HCT116 (cell line): ENCODE data around the gene SOD3. TPM values are rescaled to one million over a fixed set of nuclear protein-coding genes. Genes with fewer than 3 reads are reported as not detected.

Experiments
- ATAC-seq: fragments of 200-7000 bp; cut with Tn5 transposase; 2 replicates; pipeline ENCODE4 v1.9.1; 2020; ENCODE audit warnings: mild to moderate bottlenecking, moderate library complexity
- BruUV-seq: library from RNA; stranded (reverse); fragments of 400-500 nt; replicated peaks from 2 replicates; lab custom pipeline; 2021; lab: Mats Ljungman, UMichigan
- CTCF ChIA-PET: fragments of 300-600 bp; sonication (Branson Sonifier 250); formaldehyde crosslinking; loops from one replicate; lab custom pipeline; 2021; ENCODE audit warnings: antibody characterized with exemption; lab: Charles Lee
- POLR2A ChIA-PET: fragments of 300-600, 350-600 bp; sonication (Branson Sonifier 250); formaldehyde crosslinking; loops from one replicate; lab custom pipeline; 2021; ENCODE audit warnings: antibody characterized with exemption; lab: Charles Lee
- RAD21 ChIA-PET, 2 experiments: fragments of 300-600 bp; sonication (Branson Sonifier 250); formaldehyde crosslinking; loops; one replicate each; lab custom pipeline; 2023; ENCODE audit warnings: low total read pairs in 2 of 2; ENCODE audit not compliant: uncharacterized antibody in 2 of 2, unreplicated experiment in 2 of 2, low non-redundant PET in 1 of 2; lab: Charles Lee
- DNase-seq: peaks from one replicate; pipeline ENCODE4 v3.0.0-alpha.2; 2010; ENCODE audit warnings: low read depth, low spot score
- H2AFZ ChIP-seq: fragments of 200-600 bp; shearing (Covaris generic), sonication (generic); 2 replicates; pipeline ENCODE4 v1.6.1; 2017; ENCODE audit warnings: low read depth, mixed run types, mixed read lengths, antibody characterized with exemption, low read length; ENCODE audit not compliant: poor library complexity, severe bottlenecking
- H3K27ac ChIP-seq: 2 replicates; pipeline ENCODE4 v1.5.1; 2012; ENCODE audit warnings: low read depth, low read length
- H3K27me3 ChIP-seq: fragments of 200-600 bp; sonication (generic); 2 replicates; pipeline ENCODE4 v1.6.1; 2016; ENCODE audit warnings: mixed run types, low read length, mixed read lengths; ENCODE audit not compliant: insufficient read depth
- H3K36me3 ChIP-seq, 2 experiments: fragments of 200-500 bp in 1 of 2; fragments of 200-600 bp in 1 of 2; sonication (Bioruptor generic) in 1 of 2; sonication (generic) in 1 of 2; 2 replicates each; pipeline versions ENCODE4 v1.5.1 to v1.6.1; 2014 to 2016; ENCODE audit warnings: low read length in 2 of 2, inconsistent platforms in 1 of 2, mixed read lengths in 1 of 2, mixed run types in 1 of 2; ENCODE audit not compliant: insufficient read depth in 2 of 2, control insufficient read depth in 1 of 2
- H3K4me1 ChIP-seq, 2 experiments: fragments of 200-600 bp in 1 of 2; sonication (generic) in 1 of 2; 2 replicates each; pipeline versions ENCODE4 v1.5.1 to v1.6.1; 2012 to 2017; ENCODE audit warnings: low read length in 2 of 2, inconsistent platforms in 1 of 2, mild to moderate bottlenecking in 1 of 2, mixed read lengths in 1 of 2, mixed run types in 1 of 2, moderate library complexity in 1 of 2; ENCODE audit not compliant: insufficient read depth in 2 of 2, control insufficient read depth in 1 of 2
- H3K4me2 ChIP-seq: fragments of 200-600 bp; sonication (generic); 2 replicates; pipeline ENCODE4 v1.6.1; 2017; ENCODE audit warnings: mixed run types, low read length, mixed read lengths
- H3K4me3 ChIP-seq, 2 experiments: fragments of 200-600 bp in 1 of 2; sonication (generic) in 1 of 2; replicated peaks in 1 of 2; 2 replicates each; pipeline ENCODE4 v1.5.1; 2011 to 2016; ENCODE audit warnings: low read length in 2 of 2, control low read depth in 1 of 2, low read depth in 1 of 2, mild to moderate bottlenecking in 1 of 2, mixed read lengths in 1 of 2, mixed run types in 1 of 2
- H3K79me2 ChIP-seq: fragments of 200-600 bp; sonication (generic); 2 replicates; pipeline ENCODE4 v1.6.1; 2017; ENCODE audit warnings: mild to moderate bottlenecking, mixed run types, low read length, moderate library complexity, mixed read lengths; ENCODE audit not compliant: insufficient read depth
- H3K9ac ChIP-seq: fragments of 200-600 bp; sonication (generic); 2 replicates; pipeline ENCODE4 v1.6.1; 2016; ENCODE audit warnings: low read length, mixed read lengths
- H3K9me2 ChIP-seq: fragments of 200-600 bp; sonication (generic), shearing (Covaris generic); 2 replicates; pipeline ENCODE4 v1.6.1; 2017; ENCODE audit warnings: mixed run types, mild to moderate bottlenecking, moderate library complexity; ENCODE audit not compliant: insufficient read depth
- H3K9me3 ChIP-seq, 2 experiments: fragments of 200-500 bp in 1 of 2; fragments of 200-600 bp in 1 of 2; sonication (Bioruptor generic) in 1 of 2; sonication (generic) in 1 of 2; 2 replicates each; pipeline ENCODE4 v1.6.1; 2014 to 2017; ENCODE audit warnings: low read length in 2 of 2, mixed read lengths in 2 of 2, inconsistent platforms in 1 of 2, low read depth in 1 of 2, mild to moderate bottlenecking in 1 of 2, mixed run types in 1 of 2, moderate library complexity in 1 of 2; ENCODE audit not compliant: control insufficient read depth in 1 of 2, insufficient read depth in 1 of 2
- H4K20me1 ChIP-seq: fragments of 200-600 bp; sonication (generic), shearing (Covaris generic); 2 replicates; pipeline ENCODE4 v1.6.1; 2017; ENCODE audit warnings: mixed run types, mild to moderate bottlenecking, moderate library complexity; ENCODE audit not compliant: insufficient read depth
- ATF3 ChIP-seq: IDR thresholded peaks from 2 replicates; pipeline ENCODE4 v1.6.1; 2012
- CBX3 ChIP-seq: IDR thresholded peaks from 2 replicates; pipeline ENCODE4 v1.6.1; 2012; ENCODE audit warnings: low read depth
- CEBPB ChIP-seq: IDR thresholded peaks from 2 replicates; pipeline ENCODE4 v1.6.1; 2012; ENCODE audit warnings: low read depth
- CTCF ChIP-seq, 3 experiments: fragments of 200-600 bp in 1 of 3; sonication (generic) in 1 of 3; IDR thresholded peaks in 2 of 3; conservative IDR thresholded peaks in 1 of 3; 2 replicates each; pipeline ENCODE4 v1.5.1; 2012 to 2017; ENCODE audit warnings: low read depth in 2 of 3, low read length in 2 of 3, antibody characterized with exemption in 1 of 3, borderline replicate concordance in 1 of 3, control low read depth in 1 of 3, mild to moderate bottlenecking in 1 of 3, mixed read lengths in 1 of 3, mixed run types in 1 of 3, moderate library complexity in 1 of 3; ENCODE audit not compliant: insufficient read depth in 1 of 3
- EZH2phosphoT487 ChIP-seq: fragments of 200-600 bp; IDR thresholded peaks from 2 replicates; pipeline ENCODE4 v1.6.1; 2018; ENCODE audit warnings: antibody characterized with exemption, borderline replicate concordance
- JUND ChIP-seq: IDR thresholded peaks from 2 replicates; pipeline ENCODE4 v1.6.1; 2012
- POLR2A ChIP-seq: IDR thresholded peaks from 2 replicates; pipeline ENCODE4 v1.7.0; 2011; ENCODE audit warnings: borderline replicate concordance; ENCODE audit not compliant: insufficient read depth, insufficient read length; ENCODE audit errors: extremely low read depth
- RAD21 ChIP-seq: IDR thresholded peaks from 2 replicates; pipeline ENCODE4 v1.6.1; 2012; ENCODE audit warnings: low read depth, mild to moderate bottlenecking
- SIN3A ChIP-seq: IDR thresholded peaks from 2 replicates; pipeline ENCODE4 v1.6.1; 2012; ENCODE audit warnings: low read depth
- SP1 ChIP-seq: IDR thresholded peaks from 2 replicates; pipeline ENCODE4 v1.6.1; 2012; ENCODE audit warnings: low read depth
- SRF ChIP-seq: IDR thresholded peaks from 2 replicates; pipeline ENCODE4 v1.6.1; 2012; ENCODE audit warnings: low read depth
- YY1 ChIP-seq: IDR thresholded peaks from 2 replicates; pipeline ENCODE4 v1.6.1; 2011; ENCODE audit warnings: low read length, low read depth, moderate library complexity, mild to moderate bottlenecking; ENCODE audit not compliant: insufficient replicate concordance; ENCODE audit errors: extremely low read depth
- ZBTB33 ChIP-seq: IDR thresholded peaks from 2 replicates; pipeline ENCODE4 v1.6.1; 2011; ENCODE audit warnings: mild to moderate bottlenecking, low read length, moderate library complexity; ENCODE audit not compliant: insufficient replicate concordance; ENCODE audit errors: extremely low read depth
- ZFX ChIP-seq: fragments of 450-650 bp; IDR thresholded peaks from 2 replicates; pipeline ENCODE4 v1.6.1; 2017
- ZNF274 ChIP-seq: fragments of 200-500 bp; sonication (Bioruptor generic); IDR thresholded peaks from 2 replicates; pipeline ENCODE4 v1.6.1; 2014; ENCODE audit warnings: mild to moderate bottlenecking, low read depth, low read length, inconsistent platforms
- intact Hi-C: fragments of 100-400 bp; cut with micrococcal nuclease; formaldehyde crosslinking; loops from 2 replicates; pipeline ENCODE4 v1.10.0; 2022
- total RNA-seq: library from RNA; stranded (reverse); gene quantifications from one replicate; pipeline ENCODE4 v1.2.1, GENCODE V29; 2021; ENCODE audit not compliant: unreplicated experiment

SOD3 gene
- total RNA-seq, 1 experiment from 2014 or later: 0.25 TPM

GRCh38 chr4:24770667-24771066 lies 24.7 kb upstream of the SOD3 start:
- CTCF ChIA-PET: no interaction called here
- TF ChIP-seq EZH2phosphoT487 (no peak), POLR2A (no peak), SRF (no peak), YY1 (no peak), CEBPB (no peak), SP1 (no peak), ZNF274 (no peak), CBX3 (no peak), ATF3 (no peak)
- TF ChIP-seq, all 23 proteins: peak for 0

GRCh38 chr4:24771241-24771640 lies 24.1 kb upstream of the SOD3 start:
- BruUV-seq: no TSS peak
- no peak for DNase-seq
- no peak for TF ChIP-seq ZBTB33
- TF ChIP-seq ZFX: no peak
- TF ChIP-seq RAD21: no peak
- TF ChIP-seq CBX3: no peak
- no peak for TF ChIP-seq ZNF274
- TF ChIP-seq CTCF (IDR thresholded peaks at IDR 0.05 in 2 of 3, conservative IDR thresholded peaks at IDR 0.05 in 1 of 3; ENCODE audit: borderline replicate concordance in 1 of 3, insufficient read depth in 1 of 3, low read depth in 2 of 3, low read length in 2 of 3): no peak
- TF ChIP-seq SIN3A: no peak
- TF ChIP-seq EZH2phosphoT487: no peak
- TF ChIP-seq JUND: no peak
- TF ChIP-seq, all 23 proteins: peak for 0
- Histone ChIP-seq H4K20me1 (no peaks in the 10 kb centered on the region), H3K36me3 (no peaks in the 10 kb centered on the region), H3K4me1 (peaks cover 0 to 14% of the 10 kb centered on the region in 2 experiments; a peak in 2 of 4 replicates), H3K79me2 (no peaks in the 10 kb centered on the region), H3K4me2 (no peak overlapping the region), H3K9me2 (no peaks in the 10 kb centered on the region), H3K4me3 (no peak overlapping the region), H2AFZ (no peak overlapping the region), H3K9me3 (no peaks in the 10 kb centered on the region), H3K27me3 (no peaks in the 10 kb centered on the region), H3K27ac (no peak overlapping the region), H3K9ac (no peak overlapping the region)
- no peak for ATAC-seq
- intact Hi-C loops: no loop called here
- CTCF ChIA-PET: no interaction called here
- POLR2A ChIA-PET: no interaction called here
- RAD21 ChIA-PET: interaction anchor here in 1 of 2 experiments (0.6 kb wide), 1 partner anchor 45 kb away, joined by 6 read pairs; no protein-coding TSS in a partner anchor

More at GRCh38 chr4:24770667-24771066, 24.7 kb upstream of the SOD3 start:
- H3K4me1 ChIP-seq: peaks cover 0 to 14% of the 10 kb centered on the region in 2 experiments; a peak in 2 of 4 replicates
- intact Hi-C loops: no loop called here
- H3K9ac ChIP-seq: no peak overlapping the region
- H3K9me2 ChIP-seq: no peaks in the 10 kb centered on the region
- no peaks in the 10 kb centered on the region for H3K27me3 ChIP-seq
- ChIA-PET RAD21 (interaction anchor here in 1 of 2 experiments (0.6 kb wide), 1 partner anchor 44 kb away, joined by 6 read pairs; no protein-coding TSS in a partner anchor), POLR2A (no interaction called here)
- H3K9me3 ChIP-seq: no peaks in the 10 kb centered on the region
- H3K4me3 ChIP-seq: no peak overlapping the region
- ATAC-seq: no peak
- H2AFZ ChIP-seq: no peak overlapping the region
- peak overlapping the region; percentile 47 for H3K4me2 ChIP-seq
- no peak for DNase-seq
- H3K27ac ChIP-seq: no peak overlapping the region
- H4K20me1 ChIP-seq: no peaks in the 10 kb centered on the region
- H3K36me3 ChIP-seq: no peaks in the 10 kb centered on the region
- no peaks in the 10 kb centered on the region for H3K79me2 ChIP-seq
- BruUV-seq: no TSS peak
